Liver (tissue), 9 donors: Measurements from ENCODE around the gene DDX42. TPM values are rescaled to one million over a fixed set of nuclear protein-coding genes. Genes with fewer than 3 reads are reported as not detected.

ENCODE experiments used
- DNase-seq: peaks from one replicate; pipeline ENCODE4 v3.0.0-alpha.2; 2017; ENCODE audit warnings: low spot score
- H3K27ac ChIP-seq, 2 donors: one replicate each; pipeline ENCODE4 v1.7.0; 2013; ENCODE audit warnings: inconsistent platforms in 2 of 2, low read length in 2 of 2, control low read depth in 1 of 2, low read depth in 1 of 2, mild to moderate bottlenecking in 1 of 2
- H3K27me3 ChIP-seq, 4 donors: one replicate each; pipeline versions ENCODE4 v1.6.1 to v1.7.0; 2013; ENCODE audit warnings: low read length in 3 of 4, inconsistent platforms in 1 of 4, mild to moderate bottlenecking in 1 of 4, moderate library complexity in 1 of 4; ENCODE audit not compliant: control insufficient read depth in 4 of 4, insufficient read depth in 4 of 4
- H3K36me3 ChIP-seq, 4 donors: one replicate each; pipeline versions ENCODE4 v1.6.1 to v1.7.0; 2013; ENCODE audit warnings: low read length in 3 of 4, mild to moderate bottlenecking in 3 of 4, low read depth in 1 of 4, moderate library complexity in 1 of 4; ENCODE audit not compliant: control insufficient read depth in 4 of 4, insufficient read depth in 3 of 4
- H3K4me1 ChIP-seq, 4 donors: one replicate each; pipeline versions ENCODE4 v1.6.1 to v1.7.0; 2013; ENCODE audit warnings: low read length in 3 of 4, mild to moderate bottlenecking in 3 of 4, moderate library complexity in 1 of 4; ENCODE audit not compliant: control insufficient read depth in 4 of 4, insufficient read depth in 4 of 4
- H3K4me3 ChIP-seq, 3 donors: one replicate each; pipeline versions ENCODE4 v1.6.1 to v1.7.0; 2013; ENCODE audit warnings: low read length in 3 of 3, control low read depth in 1 of 3, low read depth in 1 of 3, mild to moderate bottlenecking in 1 of 3
- H3K9ac ChIP-seq, 2 donors: one replicate each; pipeline ENCODE4 v1.7.0; 2013; ENCODE audit warnings: low read length in 2 of 2, mild to moderate bottlenecking in 2 of 2, moderate library complexity in 2 of 2, control low read depth in 1 of 2, low read depth in 1 of 2
- H3K9me3 ChIP-seq, 4 donors: one replicate each; pipeline versions ENCODE4 v1.6.1 to v1.7.0; 2013; ENCODE audit warnings: low read length in 3 of 4; ENCODE audit not compliant: control insufficient read depth in 4 of 4
- EGR1 ChIP-seq, 2 donors: IDR thresholded peaks; 2 replicates each; pipeline ENCODE4 v1.6.1; 2016 to 2018; ENCODE audit warnings: antibody characterized with exemption in 2 of 2, low read depth in 2 of 2
- FOXA1 ChIP-seq: IDR thresholded peaks from 2 replicates; pipeline ENCODE4 v1.6.1; 2016; ENCODE audit warnings: antibody characterized with exemption
- FOXA2 ChIP-seq: IDR thresholded peaks from 2 replicates; pipeline ENCODE4 v1.6.1; 2016; ENCODE audit warnings: antibody characterized with exemption
- GABPA ChIP-seq, 2 donors: IDR thresholded peaks in 1 of 2; conservative IDR thresholded peaks in 1 of 2; 2 replicates each; pipeline ENCODE4 v1.6.1; 2016; ENCODE audit warnings: antibody characterized with exemption in 2 of 2, mild to moderate bottlenecking in 1 of 2, moderate library complexity in 1 of 2
- HNF4A ChIP-seq, 2 donors: conservative IDR thresholded peaks; 2 replicates each; pipeline ENCODE4 v1.6.1; 2016; ENCODE audit warnings: antibody characterized with exemption in 2 of 2, mild to moderate bottlenecking in 2 of 2
- JUND ChIP-seq, 2 donors: IDR thresholded peaks; 2 replicates each; pipeline ENCODE4 v1.6.1; 2016; ENCODE audit warnings: antibody characterized with exemption in 2 of 2
- MAX ChIP-seq: IDR thresholded peaks from 2 replicates; pipeline ENCODE4 v1.6.1; 2016; ENCODE audit warnings: antibody characterized with exemption
- NR2F2 ChIP-seq: IDR thresholded peaks from 2 replicates; pipeline ENCODE4 v1.6.1; 2016; ENCODE audit warnings: antibody characterized with exemption
- RAD21 ChIP-seq, 2 donors: IDR thresholded peaks; 2 replicates each; pipeline ENCODE4 v1.6.1; 2016; ENCODE audit warnings: antibody characterized with exemption in 2 of 2, mild to moderate bottlenecking in 2 of 2
- RXRA ChIP-seq, 2 donors: IDR thresholded peaks; 2 replicates each; pipeline ENCODE4 v1.6.1; 2017 to 2018; ENCODE audit warnings: antibody characterized with exemption in 2 of 2, mild to moderate bottlenecking in 1 of 2
- SP1 ChIP-seq: IDR thresholded peaks from 2 replicates; pipeline ENCODE4 v1.6.1; 2018; ENCODE audit warnings: antibody characterized with exemption, mild to moderate bottlenecking
- TAF1 ChIP-seq: conservative IDR thresholded peaks from 2 replicates; pipeline ENCODE4 v1.6.1; 2016; ENCODE audit warnings: antibody characterized with exemption, mild to moderate bottlenecking
- YY1 ChIP-seq: IDR thresholded peaks from 2 replicates; pipeline ENCODE4 v1.6.1; 2016; ENCODE audit warnings: antibody characterized with exemption, mild to moderate bottlenecking
- ZBTB33 ChIP-seq: IDR thresholded peaks from 2 replicates; pipeline ENCODE4 v1.6.1; 2016; ENCODE audit warnings: antibody characterized with exemption
- WGBS: extraction: QIAGEN DNeasy Blood & Tissue Kit; methylation state at CpG from one replicate; pipeline ENCODE4 v1.1.7; 2013; 5-methylcytosine and 5-hydroxymethylcytosine counted together
- polyA plus RNA-seq, 2 donors: library from polyadenylated mRNA; stranded (reverse) in 1 of 2; unstranded in 1 of 2; fragments of 200-250 nt in 1 of 2; fragments of >200 nt in 1 of 2; fragmentation: Nextera tagmentation in 1 of 2; extraction: Ambion mirVana in 1 of 2; gene quantifications; one replicate each; pipeline versions ENCODE4 v1.2.1 to v1.2.3, GENCODE V29; 2013 to 2015
- total RNA-seq, 2 donors: library from RNA; depleted of rRNA; stranded (reverse); fragments of >200 nt; gene quantifications; one replicate each; pipeline ENCODE4 v1.2.3, GENCODE V29; 2014
- TF ChIP-seq, protein P1 (sequence below): fragments of 150-350 bp; IDR thresholded peaks from 2 replicates; pipeline ENCODE4 v1.5.1; 2017; ENCODE audit warnings: improper control_type of control experiment, low read depth, low read length; ENCODE audit not compliant: missing input control
- TF ChIP-seq, protein P2 (sequence below): IDR thresholded peaks from 2 replicates; pipeline ENCODE4 v1.6.1; 2016; ENCODE audit warnings: antibody characterized with exemption
- TF ChIP-seq, protein P3 (sequence below): IDR thresholded peaks from 2 replicates; pipeline ENCODE4 v1.6.1; 2016; ENCODE audit warnings: antibody characterized with exemption, mild to moderate bottlenecking
- donor health status: healthy.
- donor health status: healthy.
- donor health status: healthy.
- donor health status: healthy.
- donor health status: healthy.

The DDX42 gene
- total and polyA plus RNA-seq, 4 donors = 15.0 to 64.2 (median 29.9) TPM

DNA sequence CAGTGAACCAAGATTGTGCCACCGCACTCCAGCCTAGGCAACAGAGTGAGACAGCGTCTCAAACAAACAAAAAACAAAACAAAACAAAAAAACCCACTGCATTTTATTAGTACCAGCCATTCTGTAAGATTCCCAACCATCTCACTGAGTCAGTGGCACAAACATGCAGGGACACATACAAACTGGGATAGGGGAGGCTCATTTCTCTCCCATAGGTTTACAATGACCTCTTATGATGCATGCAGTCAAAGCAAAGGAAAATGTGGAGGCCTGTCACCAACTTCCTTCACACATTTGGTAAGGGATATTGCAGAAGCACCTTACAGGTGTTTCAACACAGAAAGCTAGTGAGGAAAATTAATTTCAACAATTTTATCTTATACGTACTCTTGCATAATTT, 19.9 kb upstream of the DDX42 start:
- Histone ChIP-seq H3K27ac (no peak overlapping the region), H3K4me3 (no peak overlapping the region), H3K27me3 (no peaks in the 10 kb centered on the region), H3K36me3 (peaks cover 5 to 52% (median 28%) of the 10 kb centered on the region in 4 donors), H3K9me3 (no peaks in the 10 kb centered on the region), H3K4me1 (peaks cover 3 to 5% (median 4%) of the 10 kb centered on the region in 4 donors), H3K9ac (no peak overlapping the region)
- no peak for DNase-seq
- 92% methylated on average over 3 of the region's 3 CpGs for WGBS
- TF ChIP-seq TAF1 (no peak), ZBTB33 (no peak), NR2F2 (no peak), FOXA1 (no peak), YY1 (no peak), JUND (IDR thresholded peaks at IDR 0.05) (no peak), RXRA (IDR thresholded peaks at IDR 0.05) (no peak), SP1 (no peak), FOXA2 (no peak), GABPA (IDR thresholded peaks at IDR 0.05 in 1 of 2, conservative IDR thresholded peaks at IDR 0.05 in 1 of 2) (no peak), MAX (no peak)
- TF ChIP-seq, protein P1, sequence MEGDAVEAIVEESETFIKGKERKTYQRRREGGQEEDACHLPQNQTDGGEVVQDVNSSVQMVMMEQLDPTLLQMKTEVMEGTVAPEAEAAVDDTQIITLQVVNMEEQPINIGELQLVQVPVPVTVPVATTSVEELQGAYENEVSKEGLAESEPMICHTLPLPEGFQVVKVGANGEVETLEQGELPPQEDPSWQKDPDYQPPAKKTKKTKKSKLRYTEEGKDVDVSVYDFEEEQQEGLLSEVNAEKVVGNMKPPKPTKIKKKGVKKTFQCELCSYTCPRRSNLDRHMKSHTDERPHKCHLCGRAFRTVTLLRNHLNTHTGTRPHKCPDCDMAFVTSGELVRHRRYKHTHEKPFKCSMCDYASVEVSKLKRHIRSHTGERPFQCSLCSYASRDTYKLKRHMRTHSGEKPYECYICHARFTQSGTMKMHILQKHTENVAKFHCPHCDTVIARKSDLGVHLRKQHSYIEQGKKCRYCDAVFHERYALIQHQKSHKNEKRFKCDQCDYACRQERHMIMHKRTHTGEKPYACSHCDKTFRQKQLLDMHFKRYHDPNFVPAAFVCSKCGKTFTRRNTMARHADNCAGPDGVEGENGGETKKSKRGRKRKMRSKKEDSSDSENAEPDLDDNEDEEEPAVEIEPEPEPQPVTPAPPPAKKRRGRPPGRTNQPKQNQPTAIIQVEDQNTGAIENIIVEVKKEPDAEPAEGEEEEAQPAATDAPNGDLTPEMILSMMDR = no peak
- TF ChIP-seq, protein P2, sequence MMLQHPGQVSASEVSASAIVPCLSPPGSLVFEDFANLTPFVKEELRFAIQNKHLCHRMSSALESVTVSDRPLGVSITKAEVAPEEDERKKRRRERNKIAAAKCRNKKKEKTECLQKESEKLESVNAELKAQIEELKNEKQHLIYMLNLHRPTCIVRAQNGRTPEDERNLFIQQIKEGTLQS = no peak
- TF ChIP-seq, protein P3, sequence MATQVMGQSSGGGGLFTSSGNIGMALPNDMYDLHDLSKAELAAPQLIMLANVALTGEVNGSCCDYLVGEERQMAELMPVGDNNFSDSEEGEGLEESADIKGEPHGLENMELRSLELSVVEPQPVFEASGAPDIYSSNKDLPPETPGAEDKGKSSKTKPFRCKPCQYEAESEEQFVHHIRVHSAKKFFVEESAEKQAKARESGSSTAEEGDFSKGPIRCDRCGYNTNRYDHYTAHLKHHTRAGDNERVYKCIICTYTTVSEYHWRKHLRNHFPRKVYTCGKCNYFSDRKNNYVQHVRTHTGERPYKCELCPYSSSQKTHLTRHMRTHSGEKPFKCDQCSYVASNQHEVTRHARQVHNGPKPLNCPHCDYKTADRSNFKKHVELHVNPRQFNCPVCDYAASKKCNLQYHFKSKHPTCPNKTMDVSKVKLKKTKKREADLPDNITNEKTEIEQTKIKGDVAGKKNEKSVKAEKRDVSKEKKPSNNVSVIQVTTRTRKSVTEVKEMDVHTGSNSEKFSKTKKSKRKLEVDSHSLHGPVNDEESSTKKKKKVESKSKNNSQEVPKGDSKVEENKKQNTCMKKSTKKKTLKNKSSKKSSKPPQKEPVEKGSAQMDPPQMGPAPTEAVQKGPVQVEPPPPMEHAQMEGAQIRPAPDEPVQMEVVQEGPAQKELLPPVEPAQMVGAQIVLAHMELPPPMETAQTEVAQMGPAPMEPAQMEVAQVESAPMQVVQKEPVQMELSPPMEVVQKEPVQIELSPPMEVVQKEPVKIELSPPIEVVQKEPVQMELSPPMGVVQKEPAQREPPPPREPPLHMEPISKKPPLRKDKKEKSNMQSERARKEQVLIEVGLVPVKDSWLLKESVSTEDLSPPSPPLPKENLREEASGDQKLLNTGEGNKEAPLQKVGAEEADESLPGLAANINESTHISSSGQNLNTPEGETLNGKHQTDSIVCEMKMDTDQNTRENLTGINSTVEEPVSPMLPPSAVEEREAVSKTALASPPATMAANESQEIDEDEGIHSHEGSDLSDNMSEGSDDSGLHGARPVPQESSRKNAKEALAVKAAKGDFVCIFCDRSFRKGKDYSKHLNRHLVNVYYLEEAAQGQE = no peak

- H3K27me3 ChIP-seq = no peaks in the 10 kb centered on the region
- H3K9ac ChIP-seq = no peak overlapping the region
- peaks cover 3 to 21% (median 15%) of the 10 kb centered on the region in 4 donors for H3K4me1 ChIP-seq
- H3K4me3 ChIP-seq = no peak overlapping the region
- no peak overlapping the region for H3K27ac ChIP-seq
- TF ChIP-seq HNF4A (conservative IDR thresholded peaks at IDR 0.05) = no peak
- TF ChIP-seq JUND (IDR thresholded peaks at IDR 0.05) = no peak
- TF ChIP-seq ZBTB33 = no peak
- TF ChIP-seq TAF1 = no peak
- no peak for TF ChIP-seq MAX
- TF ChIP-seq EGR1 (IDR thresholded peaks at IDR 0.05; ENCODE audit: low read depth in 2 of 2) = no peak
- TF ChIP-seq RAD21 (IDR thresholded peaks at IDR 0.05) = no peak
- DNase-seq = no peak
- peaks cover 11 to 41% (median 30%) of the 10 kb centered on the region in 4 donors for H3K36me3 ChIP-seq
- no peaks in the 10 kb centered on the region for H3K9me3 ChIP-seq
- 56% methylated on average over 2 of the region's 2 CpGs for WGBS
Measured at GRCh38 chr17:63758428-63758827, 15.5 kb upstream of the DDX42 start.
